CD4-positive, alpha-beta T cell (primary cell): Measurements from ENCODE around the gene TMEM51. TPM values are rescaled to one million over a fixed set of nuclear protein-coding genes. Genes with fewer than 3 reads are reported as not detected.

ENCODE experiments used
- ATAC-seq: fragments of 200-7000 bp; cut with Tn5 transposase; one replicate; pipeline ENCODE4 v1.10.0; 2022; ENCODE audit warnings: mild to moderate bottlenecking; ENCODE audit not compliant: poor library complexity
- CTCF ChIA-PET: fragments of 350-600 bp; sonication (Branson Sonifier 250); formaldehyde crosslinking; loops from one replicate; lab custom pipeline; 2021; ENCODE audit warnings: antibody characterized with exemption, inconsistent platforms; lab: Charles Lee
- POLR2A ChIA-PET: fragments of 350-600 bp; sonication (Branson Sonifier 250); formaldehyde crosslinking; loops from one replicate; lab custom pipeline; 2021; ENCODE audit warnings: antibody characterized with exemption, inconsistent platforms; lab: Charles Lee
- DNase-seq, 14 experiments: peaks; one replicate each; pipeline ENCODE4 v3.0.0-alpha.2; 2013 to 2020; ENCODE audit warnings: mixed read lengths in 2 of 14
- H3K27ac ChIP-seq, 2 donors: one replicate each; pipeline versions ENCODE4 v1.5.1 to v1.7.0; 2013; ENCODE audit warnings: low read length in 2 of 2, low read depth in 1 of 2, mild to moderate bottlenecking in 1 of 2
- H3K27me3 ChIP-seq, 2 experiments: 1 replicate in 1 of 2; 2 replicates in 1 of 2; pipeline versions ENCODE4 v1.6.1 to v1.7.0; 2013; ENCODE audit warnings: low read length in 2 of 2, control low read depth in 1 of 2, mild to moderate bottlenecking in 1 of 2, moderate library complexity in 1 of 2; ENCODE audit not compliant: insufficient read depth in 2 of 2, control insufficient read depth in 1 of 2
- H3K36me3 ChIP-seq: one replicate; pipeline ENCODE4 v1.6.1; 2013; ENCODE audit warnings: low read length, control low read depth; ENCODE audit not compliant: insufficient read depth
- H3K4me1 ChIP-seq: one replicate; pipeline ENCODE4 v1.6.1; 2013; ENCODE audit warnings: low read length, control low read depth; ENCODE audit not compliant: insufficient read depth
- H3K4me3 ChIP-seq: one replicate; pipeline ENCODE4 v1.5.1; 2013; ENCODE audit warnings: mild to moderate bottlenecking, low read length, moderate library complexity
- H3K9me3 ChIP-seq, 2 experiments: 1 replicate in 1 of 2; 2 replicates in 1 of 2; pipeline versions ENCODE4 v1.6.1 to v1.7.0; 2013; ENCODE audit warnings: low read length in 2 of 2, mild to moderate bottlenecking in 2 of 2, control low read depth in 1 of 2, moderate library complexity in 1 of 2; ENCODE audit not compliant: control insufficient read depth in 1 of 2, insufficient read depth in 1 of 2
- H3K27ac Mint-ChIP-seq: one replicate; pipeline ENCODE4 v1.8.0; 2020; ENCODE audit warnings: mixed read lengths
- H3K27me3 Mint-ChIP-seq: one replicate; pipeline ENCODE4 v1.8.0; 2021; ENCODE audit warnings: mixed read lengths
- H3K36me3 Mint-ChIP-seq: one replicate; pipeline ENCODE4 v1.8.0; 2021; ENCODE audit warnings: low read depth, mixed read lengths
- H3K4me1 Mint-ChIP-seq: one replicate; pipeline ENCODE4 v1.8.0; 2021; ENCODE audit warnings: low read depth, mixed read lengths
- H3K4me3 Mint-ChIP-seq: one replicate; pipeline ENCODE4 v1.8.0; 2020; ENCODE audit warnings: mild to moderate bottlenecking, mixed read lengths
- H3K9me3 Mint-ChIP-seq: one replicate; pipeline ENCODE4 v1.8.0; 2020; ENCODE audit warnings: mixed read lengths
- intact Hi-C, 2 experiments: fragments of 100-400 bp; cut with DNase I in 1 of 2; cut with micrococcal nuclease in 1 of 2; formaldehyde crosslinking; loops; one replicate each; pipeline versions ENCODE4 v1.15.1 to v1.9.0; 2023 to 2025; cut with DNase I, micrococcal nuclease
- total RNA-seq, 174 experiments: library from RNA in 2 of 174; stranded (reverse) in 2 of 174; gene quantifications; one replicate each; pipeline ENCODE4 v1.2.3 and lab custom pipeline; 2021 to 2026
- TF ChIP-seq, protein P1 (sequence below): fragments of 200-600 bp; IDR thresholded peaks from one replicate; pipeline ENCODE4 v1.8.0; 2022; ENCODE audit warnings: antibody characterized with exemption, mild to moderate bottlenecking

TMEM51 gene
- total RNA-seq, 2 experiments from 2014 or later, result not detected

DNA sequence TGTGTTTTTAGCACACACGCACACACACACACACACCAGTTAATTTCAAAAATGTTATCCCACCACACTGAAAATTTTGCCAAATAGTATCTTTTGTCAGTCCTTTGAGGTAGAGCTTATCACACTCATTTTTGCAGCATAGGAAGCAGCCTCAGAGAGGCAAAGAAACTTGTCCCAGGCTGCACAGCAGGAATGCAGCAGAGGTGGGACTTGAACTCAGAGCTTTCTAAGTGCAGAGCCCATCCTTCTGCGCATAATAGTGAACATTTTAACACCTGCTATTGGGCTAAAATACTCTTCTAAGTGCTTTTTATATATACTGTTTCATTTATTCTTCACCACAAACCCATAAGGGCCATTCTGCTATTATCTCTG lies 108.4 kb downstream of the TMEM51 start:
- peaks cover 11% of the 10 kb centered on the region for H3K4me1 ChIP-seq
- peaks cover 5% of the 10 kb centered on the region for H3K9me3 Mint-ChIP-seq
- POLR2A ChIA-PET, result interaction anchor here (0.7 kb wide), 1 partner anchor 10 kb away, joined by 3 read pairs; no protein-coding TSS in a partner anchor
- H3K27ac ChIP-seq, result no peak overlapping the region
- H3K27me3 ChIP-seq, result peaks cover 0 to 10% of the 10 kb centered on the region in 2 experiments
- no peaks in the 10 kb centered on the region for H3K36me3 ChIP-seq
- H3K27me3 Mint-ChIP-seq, result peaks cover 56% of the 10 kb centered on the region
- H3K4me3 ChIP-seq, result no peak overlapping the region
- no peak overlapping the region for H3K4me3 Mint-ChIP-seq
- DNase-seq (no peak), ATAC-seq (no peak)
- peaks cover 0 to 9% of the 10 kb centered on the region in 2 experiments for H3K9me3 ChIP-seq
- intact Hi-C loops, result no loop called here
- H3K36me3 Mint-ChIP-seq, result no peaks in the 10 kb centered on the region
- TF ChIP-seq, protein P1, sequence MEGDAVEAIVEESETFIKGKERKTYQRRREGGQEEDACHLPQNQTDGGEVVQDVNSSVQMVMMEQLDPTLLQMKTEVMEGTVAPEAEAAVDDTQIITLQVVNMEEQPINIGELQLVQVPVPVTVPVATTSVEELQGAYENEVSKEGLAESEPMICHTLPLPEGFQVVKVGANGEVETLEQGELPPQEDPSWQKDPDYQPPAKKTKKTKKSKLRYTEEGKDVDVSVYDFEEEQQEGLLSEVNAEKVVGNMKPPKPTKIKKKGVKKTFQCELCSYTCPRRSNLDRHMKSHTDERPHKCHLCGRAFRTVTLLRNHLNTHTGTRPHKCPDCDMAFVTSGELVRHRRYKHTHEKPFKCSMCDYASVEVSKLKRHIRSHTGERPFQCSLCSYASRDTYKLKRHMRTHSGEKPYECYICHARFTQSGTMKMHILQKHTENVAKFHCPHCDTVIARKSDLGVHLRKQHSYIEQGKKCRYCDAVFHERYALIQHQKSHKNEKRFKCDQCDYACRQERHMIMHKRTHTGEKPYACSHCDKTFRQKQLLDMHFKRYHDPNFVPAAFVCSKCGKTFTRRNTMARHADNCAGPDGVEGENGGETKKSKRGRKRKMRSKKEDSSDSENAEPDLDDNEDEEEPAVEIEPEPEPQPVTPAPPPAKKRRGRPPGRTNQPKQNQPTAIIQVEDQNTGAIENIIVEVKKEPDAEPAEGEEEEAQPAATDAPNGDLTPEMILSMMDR, result no peak
- H3K4me1 Mint-ChIP-seq, result peaks cover 16% of the 10 kb centered on the region
- CTCF ChIA-PET, result no interaction called here
- H3K27ac Mint-ChIP-seq, result no peak overlapping the region

DNA sequence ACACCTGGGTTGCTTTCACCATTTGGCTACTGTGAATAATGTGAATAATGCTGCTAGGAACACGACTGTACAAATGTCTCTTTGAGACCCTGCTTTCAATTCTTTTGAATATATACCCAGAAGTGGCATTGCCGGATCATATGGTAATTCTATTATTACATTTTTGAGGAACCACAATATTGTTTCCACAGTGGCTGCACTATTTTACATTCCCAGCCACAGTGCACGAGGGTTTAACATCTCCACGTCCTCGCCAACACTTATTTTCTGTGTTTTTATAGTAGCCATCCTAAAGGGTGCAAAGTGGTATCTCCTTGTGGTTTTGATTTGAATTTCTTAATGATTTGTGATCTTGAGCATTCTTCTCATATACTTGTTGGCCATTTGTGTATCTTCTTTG lies 109.2 kb downstream of the TMEM51 start:
- peaks cover 16% of the 10 kb centered on the region for H3K4me1 Mint-ChIP-seq
- no peak overlapping the region for H3K4me3 ChIP-seq
- H3K4me3 Mint-ChIP-seq, result no peak overlapping the region
- H3K27me3 ChIP-seq, result peaks cover 0 to 14% of the 10 kb centered on the region in 2 experiments
- no peaks in the 10 kb centered on the region for H3K36me3 Mint-ChIP-seq
- H3K36me3 ChIP-seq, result no peaks in the 10 kb centered on the region
- peaks cover 11% of the 10 kb centered on the region for H3K4me1 ChIP-seq
- intact Hi-C loops, result no loop called here
- ChIA-PET POLR2A (no interaction called here), CTCF (interaction anchor here (0.6 kb wide), 1 partner anchor 309 kb away, joined by 3 read pairs; no protein-coding TSS in a partner anchor)
- DNase-seq (no peak), ATAC-seq (no peak)
- H3K27ac Mint-ChIP-seq, result no peak overlapping the region
- TF ChIP-seq, protein P1, result no peak
- no peak overlapping the region for H3K27ac ChIP-seq
- peaks cover 0 to 9% of the 10 kb centered on the region in 2 experiments for H3K9me3 ChIP-seq
- peaks cover 5% of the 10 kb centered on the region for H3K9me3 Mint-ChIP-seq
- peaks cover 56% of the 10 kb centered on the region for H3K27me3 Mint-ChIP-seq

DNA sequence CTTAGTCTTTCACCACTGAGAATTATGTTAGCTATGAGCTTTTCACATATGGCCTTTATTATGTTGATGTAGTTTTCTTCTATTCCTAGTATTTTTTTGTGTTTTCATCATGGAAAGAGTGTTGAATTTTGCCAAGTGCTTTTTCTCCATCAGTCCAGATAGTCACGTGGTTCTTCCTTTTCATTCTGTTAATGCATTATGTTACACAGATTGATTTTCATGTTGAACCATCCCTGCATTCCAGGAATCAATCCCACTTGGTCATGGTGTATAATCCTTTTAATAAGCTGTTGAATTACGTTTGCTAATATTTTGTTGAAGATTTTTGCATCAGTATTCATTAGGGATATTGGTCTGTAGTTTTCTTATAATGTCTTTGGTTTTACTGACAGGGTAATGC lies 111.2 kb downstream of the TMEM51 start:
- Mint-ChIP-seq H3K27ac (no peak overlapping the region), H3K27me3 (peaks cover 67% of the 10 kb centered on the region), H3K9me3 (peaks cover 5% of the 10 kb centered on the region), H3K36me3 (no peaks in the 10 kb centered on the region), H3K4me3 (no peak overlapping the region), H3K4me1 (peaks cover 16% of the 10 kb centered on the region)
- H3K36me3 ChIP-seq, result no peaks in the 10 kb centered on the region
- H3K27ac ChIP-seq, result no peak overlapping the region
- intact Hi-C loops, result no loop called here
- POLR2A ChIA-PET, result interaction anchor here (0.6 kb wide), 1 partner anchor 9 kb away, joined by 3 read pairs; no protein-coding TSS in a partner anchor
- no peak for DNase-seq
- H3K4me1 ChIP-seq, result peaks cover 11% of the 10 kb centered on the region
- no peak for ATAC-seq
- TF ChIP-seq, protein P1, result no peak
- H3K27me3 ChIP-seq, result peaks cover 0 to 14% of the 10 kb centered on the region in 2 experiments
- CTCF ChIA-PET, result interaction anchor here (0.7 kb wide), 1 partner anchor 10 kb away, joined by 3 read pairs; no protein-coding TSS in a partner anchor
- H3K4me3 ChIP-seq, result no peak overlapping the region
- H3K9me3 ChIP-seq, result peaks cover 0 to 9% of the 10 kb centered on the region in 2 experiments

Other genes with a start within 250 kb of the TMEM51 start
- not detected for gene FHAD1, start 93.5 kb downstream of the TMEM51 start, total RNA-seq